Stimulated activated CD4-positive, alpha-beta T cell treated with anti-CD3 and anti-CD28 coated beads, Interleukin-12 subunit alpha, Interleukin-12 subunit beta, amount 100 ng/mL, for 48 hours (primary cell): ENCODE measurements around the gene EYS.
"Not testable (repeated sequence)": the region's sequence is repeated elsewhere in the genome, so short reads cannot be mapped to it uniquely, and the experiment has no call there.

Experiments
- DNase-seq, 3 donors: peaks; one replicate each; pipeline ENCODE4 v3.0.0-alpha.2; 2020; ENCODE audit warnings: low read depth in 2 of 3, low spot score in 1 of 3

Gene EYS

DNA sequence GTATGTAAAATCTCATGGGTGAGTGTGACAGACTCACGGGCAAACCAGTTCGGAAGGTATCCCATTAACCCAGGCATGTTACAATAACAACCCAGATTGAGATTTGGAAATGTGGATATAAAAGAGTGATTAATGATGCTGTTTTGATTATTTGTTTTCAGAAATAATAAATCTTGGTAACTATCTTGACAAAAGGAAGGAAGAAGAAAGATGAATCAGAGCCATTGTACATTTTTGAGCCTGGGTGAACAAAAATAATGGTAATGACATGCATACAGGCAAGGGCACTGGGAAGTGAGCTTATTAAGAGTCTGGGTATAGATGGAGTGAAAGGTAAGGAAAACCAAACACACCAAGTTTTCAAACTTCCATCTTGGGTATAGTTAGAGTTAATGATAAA, 1209.4 kb downstream of the EYS start:
- DNase-seq: no peak

DNA sequence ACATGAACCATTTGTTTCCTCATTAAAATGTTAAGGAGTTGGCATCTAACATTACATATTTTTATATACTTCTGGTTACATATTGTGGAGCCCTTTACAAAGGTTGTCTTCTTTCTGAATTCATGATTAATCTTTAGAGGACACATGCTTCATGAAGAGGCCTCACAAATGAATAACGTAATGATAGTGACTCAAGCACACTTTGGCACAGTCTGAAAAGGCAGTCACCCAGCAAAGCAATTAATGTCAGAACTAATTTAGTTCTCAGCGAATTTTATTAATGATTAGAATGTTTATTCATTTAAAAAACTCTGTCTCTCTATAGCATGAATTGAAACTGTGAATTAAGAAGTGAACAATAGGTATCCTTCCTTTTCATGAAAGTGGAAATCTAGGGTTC, 1217.3 kb downstream of the EYS start:
- DNase-seq: no peak

- DNase-seq: no peak
Observed at GRCh38 chr6:64486578-64487351, 1220.3 kb downstream of the EYS start.

- no peak for DNase-seq
Observed at GRCh38 chr6:64483956-64484499, 1223.0 kb downstream of the EYS start.

DNA sequence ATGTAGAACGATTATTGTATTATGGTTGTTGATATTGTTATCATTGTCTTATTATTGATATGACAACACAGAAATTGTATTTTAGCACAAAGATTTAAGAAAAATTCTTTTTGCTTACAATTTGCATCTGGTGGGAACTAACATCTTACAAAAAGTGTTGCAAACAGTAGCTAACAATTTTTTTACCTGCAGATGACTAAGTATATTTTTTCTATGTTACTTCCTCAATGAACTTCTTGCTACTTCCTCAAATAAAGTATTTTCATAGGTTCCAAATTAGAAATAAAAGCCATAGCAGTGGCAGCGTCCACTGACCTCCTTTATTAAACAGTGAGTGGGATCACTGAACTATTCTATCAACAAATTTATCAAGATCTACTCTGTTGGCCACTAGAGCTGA, 1224.4 kb downstream of the EYS start:
- no peak for DNase-seq

- no peak for DNase-seq
Observed at GRCh38 chr6:64479134-64479533, 1227.9 kb downstream of the EYS start.

DNA sequence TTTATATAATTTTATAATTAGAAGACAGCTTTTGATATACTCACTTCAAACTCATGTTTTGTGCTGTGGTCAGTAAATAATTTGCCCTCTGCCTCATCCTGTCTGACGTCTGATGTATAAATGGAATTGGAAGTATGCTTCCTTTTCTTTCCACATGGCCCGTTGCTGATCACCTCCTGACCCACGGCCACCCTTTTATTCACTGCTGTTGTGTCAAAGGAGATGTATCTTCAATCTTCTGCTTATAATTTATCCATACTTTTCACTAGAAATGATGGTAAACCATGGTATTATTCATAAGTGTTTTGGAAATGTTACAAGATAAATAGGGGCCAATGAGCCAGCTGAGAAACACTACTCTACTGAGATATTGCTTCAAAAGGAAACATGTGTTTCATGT, 1229.6 kb downstream of the EYS start:
- no peak for DNase-seq

DNA sequence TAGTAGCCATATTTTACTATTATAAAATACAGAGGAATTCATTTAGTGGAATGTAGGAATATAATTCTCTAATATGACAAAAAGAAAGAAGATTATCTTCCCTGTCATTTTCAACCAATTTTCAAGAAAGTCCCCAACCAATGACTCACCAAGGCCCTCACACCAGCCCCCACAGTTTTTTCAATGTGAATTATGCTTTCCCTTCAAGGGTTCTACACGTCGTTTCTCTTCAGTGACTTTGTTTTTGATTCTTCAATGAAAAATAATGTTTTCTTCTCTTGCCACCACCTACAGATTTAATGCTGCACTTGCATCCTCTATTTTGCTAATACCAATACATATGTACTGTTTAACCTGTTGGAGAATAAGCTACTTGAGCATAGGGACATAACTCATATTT, 1230.1 kb downstream of the EYS start:
- DNase-seq: no peak

DNA sequence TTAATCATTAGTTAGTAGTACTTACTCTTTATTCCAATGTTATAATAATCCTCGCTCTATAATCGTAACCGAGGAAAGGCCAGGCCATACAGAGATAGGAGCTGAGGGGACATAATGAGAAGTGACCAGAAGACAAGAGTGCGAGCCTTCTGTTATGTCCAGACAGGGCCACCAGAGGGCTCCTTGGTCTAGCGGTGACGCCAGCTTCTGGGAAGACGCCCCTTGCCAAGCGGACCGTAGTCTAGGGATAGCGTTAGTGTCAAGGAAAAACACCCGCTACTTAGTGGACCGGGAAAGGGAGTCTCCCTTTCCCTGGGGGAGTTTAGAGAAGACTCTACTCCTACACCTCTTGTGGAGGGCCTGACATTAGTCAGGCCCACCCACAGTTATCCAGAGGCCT, 1237.6 kb downstream of the EYS start:
- DNase-seq: not testable (repeated sequence)

GRCh38 chr6:64467656-64468055, 1239.4 kb downstream of the EYS start:
- no peak for DNase-seq

- no peak for DNase-seq
Observed at GRCh38 chr6:64459411-64459944, 1247.5 kb downstream of the EYS start.

DNA sequence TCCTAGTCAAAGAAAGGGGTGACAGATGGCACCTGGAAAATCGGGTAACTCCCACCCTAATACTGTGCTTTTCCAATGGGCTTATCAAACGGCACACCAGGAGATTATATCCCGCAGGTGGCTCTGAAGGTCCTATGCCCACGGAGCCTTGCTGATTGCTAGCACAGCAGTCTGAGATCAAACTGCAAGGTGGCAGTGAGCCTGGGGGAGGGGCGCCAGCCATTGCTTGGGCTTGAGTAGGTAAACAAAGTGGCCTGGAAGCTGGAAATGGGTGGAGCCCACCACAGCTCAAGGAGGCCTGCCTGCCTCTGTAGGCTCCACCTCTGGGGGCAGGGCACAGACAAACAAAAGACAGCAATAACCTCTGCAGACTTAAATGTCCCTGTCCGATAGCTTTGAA, 1258.9 kb downstream of the EYS start:
- DNase-seq: not testable (repeated sequence)

DNA sequence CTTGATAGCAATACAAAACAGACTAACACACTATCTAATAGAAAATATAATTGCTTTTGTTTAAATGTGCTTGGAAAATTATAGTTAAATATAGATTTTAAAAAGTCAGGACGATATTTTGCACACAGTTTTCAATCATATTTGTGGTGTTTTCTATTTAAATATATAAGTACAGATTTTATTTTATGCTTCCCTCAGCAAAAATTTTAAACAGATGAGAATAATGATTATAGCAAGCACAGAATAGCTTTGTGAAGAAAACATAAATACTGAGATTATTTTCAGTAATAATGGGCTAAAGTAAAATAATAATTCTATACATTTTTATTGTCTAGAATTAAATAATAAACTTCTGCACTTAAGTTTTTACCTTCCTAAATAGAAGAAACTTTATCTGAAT, 1262.0 kb downstream of the EYS start:
- DNase-seq: no peak

DNA sequence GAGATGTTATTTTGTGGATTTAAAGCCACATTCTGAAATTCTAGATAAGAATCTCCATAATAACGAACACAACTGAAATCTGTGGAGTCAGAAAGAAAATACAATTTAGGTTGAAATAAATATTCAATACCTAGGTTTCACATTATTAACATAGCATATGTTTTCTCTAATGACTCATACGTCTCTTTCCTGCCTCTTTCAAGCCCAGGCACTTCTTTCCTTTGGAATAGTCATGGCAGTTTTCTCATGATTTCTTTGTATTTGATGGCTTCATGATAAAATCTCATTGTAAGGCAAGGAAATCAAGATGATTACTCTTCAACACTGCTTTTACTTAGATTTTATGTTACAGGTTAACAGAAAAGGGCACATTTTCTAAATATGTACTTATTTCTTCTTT, 1267.8 kb downstream of the EYS start:
- DNase-seq: no peak

GRCh38 chr6:64437996-64438395, 1269.0 kb downstream of the EYS start:
- DNase-seq: no peak

DNA sequence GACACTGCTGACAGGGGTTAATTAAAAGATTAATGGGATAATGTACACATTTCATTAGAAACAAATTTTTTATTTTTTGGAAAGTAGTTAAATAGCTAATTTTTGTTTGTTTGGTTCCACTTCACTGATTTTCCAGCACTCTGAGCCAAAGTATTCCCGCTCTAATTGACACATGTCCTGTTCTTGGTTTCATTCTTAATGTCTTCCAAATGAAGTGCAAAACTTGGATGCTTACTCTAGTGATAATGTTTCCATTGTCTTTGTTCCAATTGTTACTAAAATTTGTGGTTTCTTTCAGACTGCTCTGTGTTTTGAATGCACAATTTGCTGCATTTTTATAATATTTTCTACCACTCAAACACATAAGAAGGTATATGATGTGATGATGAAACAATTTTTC, 1277.1 kb downstream of the EYS start:
- no peak for DNase-seq

GRCh38 chr6:64428186-64428585, 1278.8 kb downstream of the EYS start:
- no peak for DNase-seq

DNA sequence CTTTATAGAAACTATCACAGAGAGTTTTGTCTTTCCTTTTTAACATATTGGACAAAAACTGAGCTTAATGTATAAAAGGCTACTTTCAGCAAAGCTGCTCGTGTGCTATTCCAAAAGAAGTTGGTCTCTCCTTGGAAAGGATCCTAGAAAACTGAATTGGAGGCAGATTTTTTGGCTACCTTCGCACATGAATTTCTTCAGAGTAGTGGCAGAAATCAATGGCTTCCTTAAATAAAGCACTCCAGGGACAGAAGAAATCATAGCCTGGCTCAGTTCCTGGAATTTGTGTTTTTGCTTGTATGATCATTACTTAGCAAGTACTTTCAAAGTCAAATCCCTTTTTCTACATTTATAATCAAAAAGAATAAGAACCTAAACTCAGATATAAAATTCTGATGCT, 1291.1 kb downstream of the EYS start:
- no peak for DNase-seq

DNA sequence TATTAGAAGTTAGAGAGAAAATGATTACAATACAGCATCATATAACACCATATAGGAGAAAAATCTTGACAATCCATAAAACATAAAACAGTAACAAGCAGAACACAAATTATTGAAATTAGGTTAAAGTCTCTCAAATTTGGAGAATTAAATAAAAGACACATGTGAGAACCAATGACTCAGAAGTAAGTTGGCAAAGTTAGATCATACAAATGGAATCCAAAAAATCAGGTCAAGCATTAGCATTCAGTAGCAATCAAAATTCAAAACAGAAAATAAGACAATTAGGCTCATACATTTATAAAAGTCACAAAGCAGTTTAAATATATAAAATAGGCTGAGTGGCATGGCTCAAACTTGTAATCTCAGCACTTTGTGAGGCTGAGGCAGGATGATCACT, 1295.8 kb downstream of the EYS start:
- DNase-seq: no peak

GRCh38 chr6:64409948-64410347, 1297.1 kb downstream of the EYS start:
- no peak for DNase-seq

DNA sequence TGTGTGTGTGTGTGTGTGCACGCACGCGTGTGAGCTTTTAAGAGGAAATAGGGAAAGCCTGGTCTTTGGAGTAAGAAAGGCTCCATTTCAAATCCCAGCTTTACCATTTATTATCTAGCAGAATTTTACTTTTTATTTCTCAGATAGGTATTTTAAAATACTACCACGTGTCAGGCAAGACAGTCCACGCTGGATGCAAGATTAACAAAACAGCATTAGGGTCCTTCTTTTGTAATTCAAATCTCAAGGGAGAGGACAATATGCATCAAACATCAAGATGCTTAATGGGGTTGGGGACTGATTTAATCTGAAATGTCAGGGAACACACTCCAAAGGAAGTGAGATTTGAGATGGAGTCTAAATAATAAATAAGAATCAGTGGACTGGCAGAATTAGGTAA, 1302.6 kb downstream of the EYS start:
- no peak for DNase-seq

- no peak for DNase-seq
Observed at GRCh38 chr6:64383277-64383676, 1323.7 kb downstream of the EYS start.

DNA sequence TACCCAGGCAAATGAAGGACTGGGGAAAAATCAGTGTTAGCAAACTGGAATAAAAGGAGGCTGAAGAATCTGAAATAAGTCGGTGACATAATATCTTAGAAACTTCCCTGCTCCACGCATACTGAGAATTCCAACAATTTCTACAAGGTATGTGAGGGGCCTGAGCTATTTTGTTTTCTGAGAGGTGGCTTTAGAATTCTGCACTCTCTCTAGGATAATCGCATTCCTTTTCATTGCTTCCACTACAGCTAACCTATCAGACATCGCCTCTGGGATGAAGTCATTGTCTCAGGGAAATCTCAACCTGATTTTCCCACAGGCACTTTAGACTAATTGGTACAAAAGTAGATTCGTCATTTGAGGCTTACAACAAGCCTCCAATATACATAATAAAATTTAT, 1330.6 kb downstream of the EYS start:
- DNase-seq: no peak
